ENCODE measurements around the gene TPRN.
"Not testable (repeated sequence)": the region's sequence is repeated elsewhere in the genome, so short reads cannot be mapped to it uniquely, and the experiment has no call there.

TPRN gene

GRCh38 chr9:137200311-137201204 is at the start of gene TPRN:
TSS of gene TPRN (minus strand) at chr9:137200741. CDS start at chr9:137200711, 30 bp downstream.
- DNase-seq (ENCODE audit: low read depth), result peak; percentile 98

- DNase-seq (ENCODE audit: low read depth), result no peak
Measured at GRCh38 chr9:137247916-137248175, 47.3 kb upstream of the TPRN start.

DNA sequence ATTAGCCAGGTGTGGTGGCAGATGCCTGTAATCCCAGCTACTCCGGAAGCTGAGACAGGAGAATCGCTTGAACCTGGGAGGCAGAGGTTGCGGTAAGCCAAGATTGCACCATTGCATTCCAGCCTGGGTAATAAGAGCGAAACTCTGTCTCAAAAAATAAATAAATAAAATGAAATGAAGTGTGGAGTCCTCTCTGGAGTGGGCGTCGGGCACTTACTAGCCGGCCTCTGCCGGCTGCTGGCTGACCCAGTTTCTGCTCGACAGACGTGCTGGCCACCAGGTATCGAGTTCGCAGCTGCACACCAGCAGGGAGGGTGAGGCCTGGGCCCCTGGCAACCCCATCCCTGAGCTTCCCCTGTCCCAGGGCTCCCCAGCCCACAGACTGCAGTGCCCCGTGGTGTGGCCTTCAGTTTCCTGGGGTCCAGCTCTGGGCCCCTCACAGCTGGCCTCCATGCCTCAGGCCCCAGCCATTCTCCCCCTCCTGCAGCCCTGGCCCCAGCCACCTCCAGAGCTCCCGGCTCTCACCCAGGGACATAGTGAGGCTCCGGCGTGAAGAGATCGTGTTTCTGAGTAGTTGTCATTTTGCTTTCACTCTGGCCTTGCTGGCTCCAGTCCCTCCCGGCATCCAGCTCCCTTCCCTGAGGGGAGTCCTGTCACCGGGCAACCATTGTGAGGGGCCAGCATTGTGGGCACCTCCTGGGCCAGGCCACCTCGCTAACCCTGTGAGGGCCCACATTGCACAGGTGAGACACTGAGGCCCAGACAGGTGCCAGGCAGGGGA is 46.8 kb upstream of the TPRN start:
- no peak for DNase-seq (ENCODE audit: low read depth)

DNA sequence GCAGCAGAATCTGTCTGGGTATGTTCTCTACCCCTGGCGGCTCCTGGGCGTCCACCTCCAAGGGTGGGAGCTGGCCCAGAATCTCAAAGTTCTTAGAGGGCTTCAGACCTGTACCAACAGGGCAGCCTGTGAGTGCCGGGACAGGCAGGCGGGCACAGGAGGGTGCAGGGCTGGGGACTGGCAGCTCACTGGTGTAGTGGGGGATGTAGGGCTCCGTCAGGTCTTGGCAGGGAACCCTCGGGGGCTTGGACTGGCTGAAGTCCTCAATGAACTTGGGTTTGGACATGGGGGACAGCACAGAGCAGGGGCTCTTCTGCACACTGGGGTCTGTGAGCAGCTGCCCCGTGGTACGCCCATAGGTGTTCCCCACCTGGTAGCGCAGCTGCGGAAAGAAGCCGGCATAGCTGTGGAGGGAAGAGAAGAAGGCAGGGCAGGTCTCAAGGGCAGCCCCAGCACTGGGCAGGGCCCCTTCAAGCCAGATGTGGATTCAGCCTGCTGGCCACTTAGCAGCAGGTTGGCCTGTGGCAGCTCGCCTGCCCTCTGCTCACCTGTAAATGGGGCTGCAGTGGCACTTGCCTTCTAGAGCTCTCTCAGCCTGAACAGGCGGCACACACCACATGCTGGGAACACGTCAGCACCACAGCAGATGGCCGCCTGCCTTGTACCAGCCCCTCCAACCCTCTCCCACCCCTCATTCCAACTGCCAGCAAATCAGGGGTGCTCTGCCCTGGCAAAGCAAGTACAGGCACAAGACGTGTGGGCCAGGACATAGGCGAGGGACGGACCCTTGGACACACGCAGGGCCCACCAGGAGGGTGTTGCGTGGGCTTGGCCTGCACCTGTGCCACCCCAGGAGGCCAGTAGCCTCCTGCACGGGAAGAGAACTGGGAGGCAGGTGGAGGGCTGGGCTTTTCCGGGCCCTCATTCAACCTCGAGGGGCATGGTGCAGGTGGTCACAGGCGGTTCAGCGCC is 45.2 kb upstream of the TPRN start:
- DNase-seq (ENCODE audit: low read depth), result no peak

DNA sequence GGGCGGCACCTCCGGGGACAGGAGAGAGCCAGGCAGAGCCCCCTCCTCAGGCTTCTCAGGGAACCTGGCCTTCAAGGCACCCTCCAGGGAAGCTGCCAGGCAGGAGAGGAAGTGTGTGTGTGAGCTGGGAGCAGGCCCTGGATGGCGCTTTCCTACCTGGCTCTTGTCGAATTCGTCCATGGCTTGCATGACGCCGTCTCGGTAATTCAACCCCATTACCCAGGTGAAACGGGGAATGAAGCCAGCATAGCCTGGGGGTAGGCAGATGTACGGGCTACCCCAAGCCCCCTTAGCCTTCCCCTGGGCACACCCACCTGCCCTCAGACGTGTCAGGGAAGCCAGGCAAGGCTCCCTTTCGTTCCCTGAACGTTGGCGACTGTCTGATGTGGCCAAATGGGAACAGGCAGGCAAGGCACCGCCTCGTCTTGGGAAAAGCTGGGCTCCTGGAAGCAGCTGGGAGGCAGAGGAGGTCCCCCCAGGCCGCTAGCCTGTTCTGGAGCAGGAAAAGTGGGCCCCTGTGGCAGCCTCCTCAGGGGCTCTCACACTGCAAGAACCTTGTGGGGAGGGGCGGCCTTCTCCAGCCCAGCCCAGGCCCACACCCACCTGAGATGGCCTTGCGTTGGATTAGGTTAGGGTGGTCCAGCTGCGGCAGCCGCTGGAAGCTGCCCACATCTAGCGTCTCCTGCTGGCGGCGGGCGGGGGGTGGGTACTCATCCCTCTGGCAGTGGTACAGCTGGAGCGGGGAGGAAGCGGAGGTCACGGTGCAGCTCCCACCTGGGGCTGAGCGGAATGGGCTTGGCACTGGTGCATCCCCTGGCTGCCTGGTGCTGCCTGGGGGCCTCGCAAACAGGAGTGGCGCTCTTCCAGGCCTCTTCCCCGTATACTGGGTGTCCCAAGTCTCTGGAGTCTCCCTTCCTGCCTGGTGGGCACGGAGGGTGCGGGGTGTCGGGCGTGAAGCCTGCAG is 44.2 kb upstream of the TPRN start:
- DNase-seq (ENCODE audit: low read depth), result no peak

- DNase-seq (ENCODE audit: low read depth), result no peak
Measured at GRCh38 chr9:137243626-137244485, 43.3 kb upstream of the TPRN start.

DNA sequence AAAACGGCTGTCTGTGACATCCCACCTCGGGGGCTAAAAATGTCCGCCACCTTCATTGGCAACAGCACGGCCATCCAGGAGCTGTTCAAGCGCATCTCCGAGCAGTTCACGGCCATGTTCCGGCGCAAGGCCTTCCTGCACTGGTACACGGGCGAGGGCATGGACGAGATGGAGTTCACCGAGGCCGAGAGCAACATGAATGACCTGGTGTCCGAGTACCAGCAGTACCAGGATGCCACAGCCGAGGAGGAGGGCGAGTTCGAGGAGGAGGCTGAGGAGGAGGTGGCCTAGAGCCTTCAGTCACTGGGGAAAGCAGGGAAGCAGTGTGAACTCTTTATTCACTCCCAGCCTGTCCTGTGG is 42.7 kb upstream of the TPRN start:
- DNase-seq (ENCODE audit: low read depth), result not testable (repeated sequence)

- no peak for DNase-seq (ENCODE audit: low read depth)
Measured at GRCh38 chr9:137242269-137243203, 42.0 kb upstream of the TPRN start.

DNA sequence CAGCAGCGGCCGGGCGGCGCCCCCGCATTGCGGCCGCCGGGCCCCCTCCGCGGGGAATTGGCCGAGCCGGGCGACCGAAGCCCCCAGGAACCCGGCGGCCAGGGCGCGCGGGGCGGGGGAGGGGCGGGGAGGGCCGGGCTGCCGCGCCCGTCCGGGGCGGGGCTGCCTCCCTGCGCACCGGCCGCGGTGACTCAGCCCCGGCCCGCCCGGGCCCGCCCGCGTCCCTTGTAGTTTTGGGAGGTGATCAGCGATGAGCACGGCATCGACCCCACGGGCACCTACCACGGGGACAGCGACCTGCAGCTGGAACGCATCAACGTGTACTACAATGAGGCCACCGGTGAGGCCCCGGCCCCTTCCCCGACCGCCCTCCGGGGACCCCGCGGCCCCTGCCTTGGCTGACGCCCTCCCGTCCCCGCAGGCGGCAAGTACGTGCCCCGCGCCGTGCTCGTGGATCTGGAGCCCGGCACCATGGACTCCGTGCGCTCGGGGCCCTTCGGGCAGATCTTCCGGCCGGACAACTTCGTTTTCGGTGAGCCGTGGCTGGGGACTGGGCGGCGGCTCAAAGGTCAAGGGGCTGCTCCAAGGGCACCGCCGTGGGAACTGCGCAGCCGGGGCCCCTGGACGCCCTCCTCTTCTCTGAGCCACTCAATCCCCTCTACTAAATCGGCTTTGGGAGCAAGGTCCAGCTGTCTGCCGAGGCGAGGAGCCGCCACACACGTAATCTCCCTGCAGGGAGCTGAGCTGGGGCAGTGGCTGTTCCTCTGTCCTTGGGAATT is 41.1 kb upstream of the TPRN start:
- DNase-seq (ENCODE audit: low read depth), result peak; percentile 64

GRCh38 chr9:137240841-137241489 is 40.4 kb upstream of the TPRN start, which contains the start of gene TUBB4B:
TSS of gene TUBB4B (plus strand) at chr9:137241287. CDS start at chr9:137241361, 74 bp downstream.
- DNase-seq (ENCODE audit: low read depth), result peak; percentile 95

- DNase-seq (ENCODE audit: low read depth), result peak; percentile 59
Measured at GRCh38 chr9:137240318-137240840, 39.8 kb upstream of the TPRN start.

DNA sequence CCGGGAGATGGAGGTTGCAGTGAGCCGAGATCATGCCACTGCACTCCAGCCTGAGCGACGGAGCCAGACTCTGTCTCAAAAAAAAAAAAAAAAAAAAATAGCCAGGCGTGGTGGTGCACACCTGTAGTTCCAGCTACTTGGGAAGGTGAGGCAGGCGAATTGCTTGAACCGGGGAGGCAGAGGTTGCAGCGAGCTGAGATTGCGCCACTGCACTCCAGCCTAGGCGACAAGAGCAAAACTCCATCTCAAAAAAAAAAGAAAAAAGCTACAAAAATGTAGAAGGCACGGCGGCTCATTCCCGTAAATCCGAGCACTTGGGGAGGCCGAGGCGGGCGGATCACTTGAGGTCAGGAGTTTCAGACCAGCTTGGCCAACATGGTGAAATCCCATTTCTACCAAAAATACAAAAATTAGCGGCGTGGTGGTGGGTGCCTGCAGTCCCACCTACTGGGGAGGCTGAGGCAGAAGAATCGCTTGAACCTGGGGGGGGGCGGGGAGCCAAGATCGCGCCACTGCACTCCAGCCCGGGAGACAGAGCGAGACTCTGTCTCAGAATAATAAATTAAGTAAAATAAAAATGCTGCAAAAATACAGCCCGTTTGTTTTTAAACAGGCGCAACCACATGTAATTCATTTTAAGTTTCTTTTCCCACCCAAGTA is 39.1 kb upstream of the TPRN start:
- not testable (repeated sequence) for DNase-seq (ENCODE audit: low read depth)

DNA sequence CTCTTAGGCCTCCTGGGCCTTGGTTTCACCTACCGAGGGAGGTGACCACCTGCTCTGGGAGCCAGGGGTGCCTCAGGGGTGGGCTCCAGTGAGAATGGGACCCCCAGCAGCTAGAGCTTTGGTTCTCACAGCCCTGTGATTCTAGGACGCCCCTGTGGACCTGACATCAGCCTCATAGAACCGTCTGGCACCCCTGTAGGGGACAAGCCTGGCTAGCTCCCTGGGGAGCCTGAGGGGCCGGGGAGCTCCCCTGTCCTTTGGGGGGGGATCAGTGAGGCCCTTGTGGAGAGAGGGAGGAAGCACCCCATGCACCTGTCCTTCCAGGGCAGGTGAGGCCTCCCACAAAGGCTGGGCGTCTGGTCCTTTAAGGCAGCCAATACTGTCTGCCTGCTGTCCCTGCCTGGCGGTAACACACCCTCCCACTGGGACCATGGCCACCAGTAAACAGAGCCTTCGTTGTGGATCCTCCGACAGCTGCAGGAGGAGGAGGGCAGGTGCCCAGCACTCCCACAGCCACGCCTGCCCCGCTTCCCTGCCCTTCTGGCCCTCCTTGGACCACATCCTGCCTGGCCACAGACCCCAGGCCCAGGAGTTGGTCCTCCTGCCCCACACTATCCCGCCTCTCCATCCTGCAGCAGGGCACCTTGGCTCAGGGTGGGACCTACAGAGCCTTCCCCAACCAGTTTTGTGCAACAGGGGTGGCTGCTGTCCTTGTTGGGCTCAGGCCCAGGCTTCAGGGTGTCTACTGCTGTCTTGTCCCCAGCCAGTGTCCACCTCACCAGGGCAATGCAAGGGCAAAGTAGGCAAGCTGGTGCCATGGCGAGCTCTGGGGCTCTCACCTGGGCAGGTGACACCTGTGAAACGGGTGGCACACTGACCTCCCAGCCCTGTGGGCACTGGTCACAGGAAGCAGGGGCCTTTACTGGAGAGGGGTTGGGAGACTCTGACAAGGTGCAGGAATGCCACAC is 37.5 kb upstream of the TPRN start:
- DNase-seq (ENCODE audit: low read depth), result no peak

GRCh38 chr9:137236936-137237421 is 36.4 kb upstream of the TPRN start:
- DNase-seq (ENCODE audit: low read depth), result no peak

DNA sequence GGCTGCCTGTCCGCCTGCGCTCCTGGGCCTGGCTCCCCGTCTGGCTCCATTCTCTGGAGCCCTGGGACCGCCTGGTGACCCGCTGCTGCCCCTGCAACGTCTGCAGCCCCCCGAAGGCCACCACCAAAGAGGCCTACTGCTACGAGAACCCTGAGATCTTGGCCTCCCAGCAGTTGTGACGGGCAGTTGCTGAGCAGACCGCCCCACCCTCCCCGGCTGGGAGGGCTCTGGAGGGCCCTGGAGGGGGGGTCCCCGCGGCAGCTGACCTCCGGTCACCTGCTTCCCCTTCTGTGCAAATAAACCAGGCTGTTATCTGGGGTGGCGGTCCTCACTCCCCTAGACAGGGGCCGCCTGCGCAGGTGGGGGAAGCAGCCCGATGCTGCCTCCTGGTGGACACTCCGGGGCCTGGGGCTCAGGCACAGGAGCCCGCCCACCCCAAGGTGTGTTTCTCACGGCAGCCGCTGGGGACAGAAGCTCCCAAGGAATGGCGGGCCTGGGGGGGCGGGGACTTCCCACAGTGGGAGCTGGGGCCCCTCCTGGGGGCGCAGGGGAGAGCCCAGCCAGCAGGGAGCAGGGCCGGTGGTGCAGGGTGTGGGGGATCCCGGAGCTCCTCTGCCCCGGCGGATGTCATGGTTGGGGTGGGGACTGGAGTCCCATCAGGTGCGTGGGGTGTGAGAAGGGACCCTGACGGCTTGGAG is 35.8 kb upstream of the TPRN start:
- peak; percentile 85 for DNase-seq (ENCODE audit: low read depth)
